H1 (cell line): ENCODE measurements around the gene PLAC1. TPM values are rescaled to one million over a fixed set of nuclear protein-coding genes. Genes with fewer than 3 reads are reported as not detected.

Experiments used
- CBX5 ChIP-seq: fragments of 300-800, 300-1000 bp; sonication (generic); IDR thresholded peaks from 2 replicates; pipeline ENCODE4 v1.7.1; 2016; ENCODE audit warnings: antibody characterized with exemption, low read length, low read depth
- CREB1 ChIP-seq: IDR thresholded peaks from 2 replicates; pipeline ENCODE4 v1.6.1; 2012; ENCODE audit warnings: inconsistent platforms
- MAFK ChIP-seq: IDR thresholded peaks from 2 replicates; pipeline ENCODE4 v1.6.1; 2012; ENCODE audit warnings: low read depth, mild to moderate bottlenecking, improper control_type of control experiment, low read length
- NANOG ChIP-seq: IDR thresholded peaks from 2 replicates; pipeline ENCODE4 v1.6.1; 2011; ENCODE audit warnings: low read length, low read depth, mild to moderate bottlenecking, inconsistent platforms; ENCODE audit not compliant: insufficient read depth, poor library complexity, severe bottlenecking
- POLR2A ChIP-seq, 2 experiments: IDR thresholded peaks; 1 replicate in 1 of 2; 2 replicates in 1 of 2; pipeline ENCODE4 v1.6.1; 2011; ENCODE audit warnings: low read depth in 2 of 2, low read length in 2 of 2, mild to moderate bottlenecking in 2 of 2; ENCODE audit errors: control extremely low read depth in 1 of 2
- RBBP5 ChIP-seq: IDR thresholded peaks from 2 replicates; pipeline ENCODE4 v1.7.1; 2012; ENCODE audit warnings: low read depth, mild to moderate bottlenecking, inconsistent platforms, low read length, moderate library complexity, borderline replicate concordance
- polyA plus RNA-seq, 7 experiments: library from polyadenylated mRNA; depleted of rRNA in 3 of 7; stranded (reverse) in 5 of 7; unstranded in 2 of 7; fragments of >200 nt in 5 of 7; fragments of 200-250 nt in 2 of 7; gene quantifications; 1 replicate in 5 of 7; 2 replicates in 1 of 7; 4 replicates in 1 of 7; pipeline versions ENCODE4 v1.2.1 to v1.2.3, GENCODE V29; 2011 to 2013; ENCODE audit warnings: missing spikeins in 2 of 7, mixed read lengths in 2 of 7
- total RNA-seq: library from RNA; stranded (reverse); fragmentation: NEBNext Ultra II Directional; extraction: Animal tissue kit (Norgen Biotek cat#: 25700); gene quantifications from 2 replicates; pipeline ENCODE4 v1.2.1, GENCODE V29; 2021
- TF ChIP-seq, protein P1 (sequence below): fragments of 300-600 bp; sonication (generic); IDR thresholded peaks from 2 replicates; pipeline ENCODE4 v1.7.1; 2012; ENCODE audit warnings: low read length, moderate library complexity, mild to moderate bottlenecking, inconsistent platforms; ENCODE audit not compliant: insufficient replicate concordance

Gene PLAC1
- total and polyA plus RNA-seq, 2 of the 8 experiments (the other 6 are each of a cell fraction or from before 2014, with no cell fraction given) = 1.8 TPM; not detected in 1

DNA sequence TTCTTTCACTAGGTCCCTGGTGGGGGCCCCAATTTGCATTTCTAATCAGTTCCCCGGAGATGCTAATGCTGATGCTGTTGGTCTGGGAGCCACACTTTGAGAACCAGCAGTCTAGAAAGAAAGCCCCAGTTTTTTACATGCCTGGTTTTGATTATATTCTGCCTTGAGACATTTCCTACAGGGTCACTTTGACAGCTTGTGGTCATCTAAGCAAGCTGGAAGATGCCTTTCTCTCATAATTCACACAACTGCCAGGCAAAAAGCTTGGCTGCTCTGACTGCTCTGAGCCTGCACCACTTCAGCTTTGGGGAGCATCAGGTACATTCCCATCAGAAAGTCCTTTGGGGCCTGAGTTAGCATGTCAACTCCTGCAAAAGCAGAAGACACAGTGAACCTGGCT is 5.9 kb upstream of the PLAC1 start (continued):
- TF ChIP-seq, protein P1, sequence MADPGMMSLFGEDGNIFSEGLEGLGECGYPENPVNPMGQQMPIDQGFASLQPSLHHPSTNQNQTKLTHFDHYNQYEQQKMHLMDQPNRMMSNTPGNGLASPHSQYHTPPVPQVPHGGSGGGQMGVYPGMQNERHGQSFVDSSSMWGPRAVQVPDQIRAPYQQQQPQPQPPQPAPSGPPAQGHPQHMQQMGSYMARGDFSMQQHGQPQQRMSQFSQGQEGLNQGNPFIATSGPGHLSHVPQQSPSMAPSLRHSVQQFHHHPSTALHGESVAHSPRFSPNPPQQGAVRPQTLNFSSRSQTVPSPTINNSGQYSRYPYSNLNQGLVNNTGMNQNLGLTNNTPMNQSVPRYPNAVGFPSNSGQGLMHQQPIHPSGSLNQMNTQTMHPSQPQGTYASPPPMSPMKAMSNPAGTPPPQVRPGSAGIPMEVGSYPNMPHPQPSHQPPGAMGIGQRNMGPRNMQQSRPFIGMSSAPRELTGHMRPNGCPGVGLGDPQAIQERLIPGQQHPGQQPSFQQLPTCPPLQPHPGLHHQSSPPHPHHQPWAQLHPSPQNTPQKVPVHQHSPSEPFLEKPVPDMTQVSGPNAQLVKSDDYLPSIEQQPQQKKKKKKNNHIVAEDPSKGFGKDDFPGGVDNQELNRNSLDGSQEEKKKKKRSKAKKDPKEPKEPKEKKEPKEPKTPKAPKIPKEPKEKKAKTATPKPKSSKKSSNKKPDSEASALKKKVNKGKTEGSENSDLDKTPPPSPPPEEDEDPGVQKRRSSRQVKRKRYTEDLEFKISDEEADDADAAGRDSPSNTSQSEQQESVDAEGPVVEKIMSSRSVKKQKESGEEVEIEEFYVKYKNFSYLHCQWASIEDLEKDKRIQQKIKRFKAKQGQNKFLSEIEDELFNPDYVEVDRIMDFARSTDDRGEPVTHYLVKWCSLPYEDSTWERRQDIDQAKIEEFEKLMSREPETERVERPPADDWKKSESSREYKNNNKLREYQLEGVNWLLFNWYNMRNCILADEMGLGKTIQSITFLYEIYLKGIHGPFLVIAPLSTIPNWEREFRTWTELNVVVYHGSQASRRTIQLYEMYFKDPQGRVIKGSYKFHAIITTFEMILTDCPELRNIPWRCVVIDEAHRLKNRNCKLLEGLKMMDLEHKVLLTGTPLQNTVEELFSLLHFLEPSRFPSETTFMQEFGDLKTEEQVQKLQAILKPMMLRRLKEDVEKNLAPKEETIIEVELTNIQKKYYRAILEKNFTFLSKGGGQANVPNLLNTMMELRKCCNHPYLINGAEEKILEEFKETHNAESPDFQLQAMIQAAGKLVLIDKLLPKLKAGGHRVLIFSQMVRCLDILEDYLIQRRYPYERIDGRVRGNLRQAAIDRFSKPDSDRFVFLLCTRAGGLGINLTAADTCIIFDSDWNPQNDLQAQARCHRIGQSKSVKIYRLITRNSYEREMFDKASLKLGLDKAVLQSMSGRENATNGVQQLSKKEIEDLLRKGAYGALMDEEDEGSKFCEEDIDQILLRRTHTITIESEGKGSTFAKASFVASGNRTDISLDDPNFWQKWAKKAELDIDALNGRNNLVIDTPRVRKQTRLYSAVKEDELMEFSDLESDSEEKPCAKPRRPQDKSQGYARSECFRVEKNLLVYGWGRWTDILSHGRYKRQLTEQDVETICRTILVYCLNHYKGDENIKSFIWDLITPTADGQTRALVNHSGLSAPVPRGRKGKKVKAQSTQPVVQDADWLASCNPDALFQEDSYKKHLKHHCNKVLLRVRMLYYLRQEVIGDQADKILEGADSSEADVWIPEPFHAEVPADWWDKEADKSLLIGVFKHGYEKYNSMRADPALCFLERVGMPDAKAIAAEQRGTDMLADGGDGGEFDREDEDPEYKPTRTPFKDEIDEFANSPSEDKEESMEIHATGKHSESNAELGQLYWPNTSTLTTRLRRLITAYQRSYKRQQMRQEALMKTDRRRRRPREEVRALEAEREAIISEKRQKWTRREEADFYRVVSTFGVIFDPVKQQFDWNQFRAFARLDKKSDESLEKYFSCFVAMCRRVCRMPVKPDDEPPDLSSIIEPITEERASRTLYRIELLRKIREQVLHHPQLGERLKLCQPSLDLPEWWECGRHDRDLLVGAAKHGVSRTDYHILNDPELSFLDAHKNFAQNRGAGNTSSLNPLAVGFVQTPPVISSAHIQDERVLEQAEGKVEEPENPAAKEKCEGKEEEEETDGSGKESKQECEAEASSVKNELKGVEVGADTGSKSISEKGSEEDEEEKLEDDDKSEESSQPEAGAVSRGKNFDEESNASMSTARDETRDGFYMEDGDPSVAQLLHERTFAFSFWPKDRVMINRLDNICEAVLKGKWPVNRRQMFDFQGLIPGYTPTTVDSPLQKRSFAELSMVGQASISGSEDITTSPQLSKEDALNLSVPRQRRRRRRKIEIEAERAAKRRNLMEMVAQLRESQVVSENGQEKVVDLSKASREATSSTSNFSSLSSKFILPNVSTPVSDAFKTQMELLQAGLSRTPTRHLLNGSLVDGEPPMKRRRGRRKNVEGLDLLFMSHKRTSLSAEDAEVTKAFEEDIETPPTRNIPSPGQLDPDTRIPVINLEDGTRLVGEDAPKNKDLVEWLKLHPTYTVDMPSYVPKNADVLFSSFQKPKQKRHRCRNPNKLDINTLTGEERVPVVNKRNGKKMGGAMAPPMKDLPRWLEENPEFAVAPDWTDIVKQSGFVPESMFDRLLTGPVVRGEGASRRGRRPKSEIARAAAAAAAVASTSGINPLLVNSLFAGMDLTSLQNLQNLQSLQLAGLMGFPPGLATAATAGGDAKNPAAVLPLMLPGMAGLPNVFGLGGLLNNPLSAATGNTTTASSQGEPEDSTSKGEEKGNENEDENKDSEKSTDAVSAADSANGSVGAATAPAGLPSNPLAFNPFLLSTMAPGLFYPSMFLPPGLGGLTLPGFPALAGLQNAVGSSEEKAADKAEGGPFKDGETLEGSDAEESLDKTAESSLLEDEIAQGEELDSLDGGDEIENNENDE = no peak
- TF ChIP-seq RBBP5 = no peak
- no peak for TF ChIP-seq POLR2A (IDR thresholded peaks at IDR 0.05; ENCODE audit: control extremely low read depth in 1 of 2, low read depth in 2 of 2, low read length in 2 of 2)
- no peak for TF ChIP-seq CBX5
- TF ChIP-seq NANOG = no peak
- TF ChIP-seq MAFK = no peak
- no peak for TF ChIP-seq CREB1
